IMR-90 (cell line): ENCODE results near the gene GNA15. TPM values are rescaled to one million over a fixed set of nuclear protein-coding genes. Genes with fewer than 3 reads are reported as not detected.
A peak's percentile ranks its signal among the peaks of the same experiment; 100 is the strongest.

Source experiments
- CHD1 ChIP-seq: IDR thresholded peaks from 2 replicates; pipeline ENCODE4 v1.6.1; 2012; ENCODE audit warnings: low read depth, low read length, improper control_type of control experiment
- CTCF ChIP-seq: conservative IDR thresholded peaks from 2 replicates; pipeline ENCODE4 v1.5.1; 2012; ENCODE audit warnings: mild to moderate bottlenecking, low read depth, low read length, improper control_type of control experiment
- MAZ ChIP-seq: IDR thresholded peaks from 2 replicates; pipeline ENCODE4 v1.6.1; 2012; ENCODE audit warnings: low read depth, mild to moderate bottlenecking, low read length, improper control_type of control experiment, moderate library complexity, borderline replicate concordance
- polyA plus RNA-seq, 3 experiments: library from polyadenylated mRNA; depleted of rRNA; stranded (reverse); fragments of >200 nt; gene quantifications; 2 replicates each; pipeline ENCODE4 v1.2.3, GENCODE V29; 2012; ENCODE audit warnings: low replicate concordance in 1 of 3
- total RNA-seq: library from RNA; depleted of rRNA; stranded (reverse); fragments of >200 nt; gene quantifications from 2 replicates; pipeline ENCODE4 v1.2.3, GENCODE V29; 2012

GNA15 gene
- total and polyA plus RNA-seq, 2 of the 4 experiments (the other 2 are of a cell fraction), result 0.18 TPM; not detected in 1

GRCh38 chr19:3154957-3155736 is 19.3 kb downstream of the GNA15 start (continued):
- TF ChIP-seq CTCF, result no peak
- TF ChIP-seq MAZ, result peak; percentile 92
- TF ChIP-seq CHD1, result no peak
